HEK293T (cell line): ENCODE data around the gene CYP2W1.

Source experiments
- CTCF ChIA-PET: fragments of 350-600 bp; formaldehyde crosslinking; extraction: SDS; loops from one replicate; lab custom pipeline; 2021; ENCODE audit warnings: antibody characterized with exemption, inconsistent platforms; lab: Yijun Ruan, JAX
- POLR2A ChIA-PET: fragments of 350-600 bp; formaldehyde crosslinking; extraction: SDS; loops from one replicate; lab custom pipeline; 2020; ENCODE audit warnings: antibody characterized with exemption, inconsistent platforms; lab: Yijun Ruan, JAX
- DNase-seq: peaks from one replicate; pipeline ENCODE4 v3.0.0; 2012; ENCODE audit warnings: mixed read lengths; ENCODE audit errors: extremely low spot score
- ARNT ChIP-seq: fragments of 450-650 bp; IDR thresholded peaks from 2 replicates; pipeline ENCODE4 v1.6.1; 2017; ENCODE audit warnings: mild to moderate bottlenecking
- BHLHE40 ChIP-seq: fragments of 450-650 bp; IDR thresholded peaks from 2 replicates; pipeline ENCODE4 v1.6.1; 2016; ENCODE audit warnings: mild to moderate bottlenecking, moderate library complexity, borderline replicate concordance
- CTBP1 ChIP-seq: fragments of 450-650 bp; IDR thresholded peaks from 2 replicates; pipeline ENCODE4 v1.6.1; 2016; ENCODE audit warnings: borderline replicate concordance
- ELF4 ChIP-seq: fragments of 450-650 bp; IDR thresholded peaks from 2 replicates; pipeline ENCODE4 v1.6.1; 2017; ENCODE audit warnings: antibody characterized with exemption
- FOXA1 ChIP-seq: fragments of 450-650 bp; IDR thresholded peaks from 2 replicates; pipeline ENCODE4 v1.6.1; 2016; ENCODE audit warnings: mild to moderate bottlenecking
- FOXK2 ChIP-seq: fragments of 450-650 bp; IDR thresholded peaks from 2 replicates; pipeline ENCODE4 v1.6.1; 2016; ENCODE audit warnings: mild to moderate bottlenecking
- FOXM1 ChIP-seq: fragments of 450-650 bp; IDR thresholded peaks from 2 replicates; pipeline ENCODE4 v1.6.1; 2017; ENCODE audit warnings: mild to moderate bottlenecking, borderline replicate concordance
- HDGF ChIP-seq: fragments of 450-650 bp; IDR thresholded peaks from 2 replicates; pipeline ENCODE4 v1.6.1; 2017; ENCODE audit warnings: antibody characterized with exemption, borderline replicate concordance
- L3MBTL2 ChIP-seq: fragments of 450-650 bp; conservative IDR thresholded peaks from 2 replicates; pipeline ENCODE4 v1.6.1; 2016; ENCODE audit warnings: mild to moderate bottlenecking
- LEF1 ChIP-seq: fragments of 450-650 bp; IDR thresholded peaks from 2 replicates; pipeline ENCODE4 v1.6.1; 2017; ENCODE audit warnings: mild to moderate bottlenecking, borderline replicate concordance
- NFRKB ChIP-seq: fragments of 450-650 bp; IDR thresholded peaks from 2 replicates; pipeline ENCODE4 v1.6.1; 2016; ENCODE audit warnings: mild to moderate bottlenecking, moderate library complexity
- SP1 ChIP-seq: fragments of 450-650 bp; IDR thresholded peaks from 2 replicates; pipeline ENCODE4 v1.6.1; 2017
- SUZ12 ChIP-seq: fragments of 450-650 bp; IDR thresholded peaks from 2 replicates; pipeline ENCODE4 v1.6.1; 2016; ENCODE audit warnings: mild to moderate bottlenecking
- TARDBP ChIP-seq: fragments of 450-650 bp; IDR thresholded peaks from 2 replicates; pipeline ENCODE4 v1.6.1; 2016
- ZNF384 ChIP-seq: fragments of 450-650 bp; IDR thresholded peaks from 2 replicates; pipeline ENCODE4 v1.6.1; 2016
- TF ChIP-seq, protein P1 (sequence below): fragments of 450-650 bp; IDR thresholded peaks from 2 replicates; pipeline ENCODE4 v1.6.1; 2016

CYP2W1 gene

GRCh38 chr7:1015196-1016121 is 32.5 kb downstream of the CYP2W1 start:
- POLR2A ChIA-PET: no interaction called here
- CTCF ChIA-PET: no interaction called here
- DNase-seq: no peak
- TF ChIP-seq SP1 (no peak), ELF4 (no peak), FOXA1 (no peak), BHLHE40 (no peak), ZNF384 (no peak), FOXM1 (no peak), L3MBTL2 (no peak), CTBP1 (no peak), ARNT (no peak), NFRKB (no peak), LEF1 (no peak), HDGF (no peak), FOXK2 (no peak)
- TF ChIP-seq, protein P1, sequence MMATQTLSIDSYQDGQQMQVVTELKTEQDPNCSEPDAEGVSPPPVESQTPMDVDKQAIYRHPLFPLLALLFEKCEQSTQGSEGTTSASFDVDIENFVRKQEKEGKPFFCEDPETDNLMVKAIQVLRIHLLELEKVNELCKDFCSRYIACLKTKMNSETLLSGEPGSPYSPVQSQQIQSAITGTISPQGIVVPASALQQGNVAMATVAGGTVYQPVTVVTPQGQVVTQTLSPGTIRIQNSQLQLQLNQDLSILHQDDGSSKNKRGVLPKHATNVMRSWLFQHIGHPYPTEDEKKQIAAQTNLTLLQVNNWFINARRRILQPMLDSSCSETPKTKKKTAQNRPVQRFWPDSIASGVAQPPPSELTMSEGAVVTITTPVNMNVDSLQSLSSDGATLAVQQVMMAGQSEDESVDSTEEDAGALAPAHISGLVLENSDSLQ: no peak

DNA sequence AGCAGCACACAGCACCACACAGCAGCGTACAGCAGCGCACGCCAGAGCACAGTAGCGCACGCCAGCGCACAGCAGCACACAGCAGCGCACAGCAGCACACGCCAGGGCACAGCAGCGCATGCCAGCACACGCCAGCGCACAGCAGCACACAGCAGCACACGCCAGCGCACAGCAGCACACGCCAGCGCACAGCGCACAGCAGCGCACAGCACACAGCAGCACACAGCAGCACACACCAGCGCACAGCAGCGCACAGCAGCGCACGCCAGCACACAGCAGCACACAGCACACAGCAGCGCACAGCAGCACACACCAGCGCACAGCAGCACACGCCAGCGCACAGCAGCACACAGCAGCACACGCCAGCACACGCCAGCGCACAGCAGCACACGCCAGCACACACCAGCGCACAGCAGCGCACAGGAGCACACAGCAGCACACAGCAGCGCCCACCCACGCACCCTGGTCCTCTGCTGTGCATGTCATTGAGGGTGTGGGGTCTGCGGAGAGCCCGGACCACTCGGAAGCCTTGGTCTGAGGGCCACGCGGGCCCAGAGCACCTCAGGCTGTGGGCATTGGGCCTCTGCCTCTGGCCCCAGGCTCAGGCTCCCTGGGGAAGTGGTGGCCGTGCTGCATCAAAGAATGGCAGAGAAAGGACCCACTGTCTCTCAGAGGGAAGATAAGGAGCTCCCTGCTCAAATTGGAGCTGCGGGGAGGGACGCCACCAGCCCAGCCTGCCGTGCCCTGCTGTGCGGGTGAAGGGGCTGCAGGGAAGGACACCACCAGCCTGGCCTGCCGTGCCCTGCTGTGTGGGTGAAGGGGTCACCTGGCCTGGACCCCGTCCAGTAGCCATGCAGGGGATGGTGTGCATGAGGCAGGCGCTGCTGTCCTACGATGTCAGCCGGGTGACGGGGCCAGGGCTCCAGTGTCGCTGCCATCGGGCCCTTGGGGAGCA is 33.9 kb downstream of the CYP2W1 start:
- no peak for DNase-seq
- POLR2A ChIA-PET: no interaction called here
- no peak for TF ChIP-seq FOXA1
- no peak for TF ChIP-seq TARDBP
- no peak for TF ChIP-seq CTBP1
- no peak for TF ChIP-seq NFRKB
- no peak for TF ChIP-seq ZNF384
- TF ChIP-seq FOXK2: no peak
- no peak for TF ChIP-seq HDGF
- no peak for TF ChIP-seq SP1
- no peak for TF ChIP-seq L3MBTL2
- no peak for TF ChIP-seq ARNT
- TF ChIP-seq, protein P1: no peak
- TF ChIP-seq LEF1: no peak
- TF ChIP-seq ELF4: no peak
- CTCF ChIA-PET: no interaction called here

- CTCF ChIA-PET: interaction anchor here (1.0 kb wide), 1 partner anchor 48 kb away, joined by 3 read pairs; no protein-coding TSS in a partner anchor
Observed at GRCh38 chr7:1017586-1018333, 34.8 kb downstream of the CYP2W1 start.

GRCh38 chr7:1018334-1018695 is 35.3 kb downstream of the CYP2W1 start:
- DNase-seq: no peak
- POLR2A ChIA-PET: interaction anchor here (0.8 kb wide), 1 partner anchor 9 kb away, joined by 3 read pairs; no protein-coding TSS in a partner anchor
- CTCF ChIA-PET: interaction anchor here (1.0 kb wide), 1 partner anchor 47 kb away, joined by 3 read pairs; no protein-coding TSS in a partner anchor
- TF ChIP-seq FOXA1 (no peak), L3MBTL2 (no peak), FOXK2 (no peak)

More at GRCh38 chr7:1017586-1018333, 34.8 kb downstream of the CYP2W1 start:
- TF ChIP-seq ZNF384 (no peak), ARNT (no peak)
- TF ChIP-seq, protein P1: no peak
- POLR2A ChIA-PET: no interaction called here
- DNase-seq: no peak

- TF ChIP-seq LEF1 (no peak), TARDBP (no peak), SUZ12 (no peak), FOXK2 (no peak), FOXM1 (no peak), HDGF (no peak), CTBP1 (no peak), FOXA1 (no peak), ZNF384 (no peak), NFRKB (no peak), SP1 (no peak), L3MBTL2 (no peak), ELF4 (no peak), ARNT (no peak), BHLHE40 (no peak)
- TF ChIP-seq, protein P1: no peak
- no peak for DNase-seq
- ChIA-PET CTCF (no interaction called here), POLR2A (interaction anchor here (0.8 kb wide), 1 partner anchor 8 kb away, joined by 3 read pairs; no protein-coding TSS in a partner anchor)
Observed at GRCh38 chr7:1019255-1019785, 36.3 kb downstream of the CYP2W1 start.
